HepG2 (cell line): ENCODE measurements around the gene MIGA2. TPM values are rescaled to one million over a fixed set of nuclear protein-coding genes. Genes with fewer than 3 reads are reported as not detected.

Source experiments
- BATF2 ChIP-seq: sonication (generic); formaldehyde crosslinking; IDR thresholded peaks from 2 replicates; pipeline ENCODE4 v1.8.0; 2022; ENCODE audit warnings: mild to moderate bottlenecking, missing genetic modification reagents, moderate library complexity
- CBX5 ChIP-seq: sonication (generic); formaldehyde crosslinking; IDR thresholded peaks from 2 replicates; pipeline ENCODE4 v1.4.0; 2020; ENCODE audit warnings: missing genetic modification reagents, borderline replicate concordance
- CHCHD3 ChIP-seq: sonication (generic); formaldehyde crosslinking; IDR thresholded peaks from 2 replicates; pipeline ENCODE4 v1.8.0; 2022; ENCODE audit warnings: mild to moderate bottlenecking, missing genetic modification reagents, moderate library complexity
- ERF ChIP-seq: IDR thresholded peaks from 2 replicates; pipeline ENCODE4 v1.6.1; 2018; ENCODE audit warnings: missing biosample characterization, missing genetic modification reagents
- GTF3A ChIP-seq: sonication (generic); formaldehyde crosslinking; conservative IDR thresholded peaks from 2 replicates; pipeline ENCODE4 v1.4.0; 2020; ENCODE audit warnings: mild to moderate bottlenecking, missing genetic modification reagents
- KDM1A ChIP-seq: IDR thresholded peaks from 2 replicates; pipeline ENCODE4 v1.6.1; 2016; ENCODE audit warnings: missing compliant biosample characterization
- MXI1 ChIP-seq: IDR thresholded peaks from 3 replicates; pipeline ENCODE4 v1.6.1; 2012; ENCODE audit warnings: low read depth, low read length, inconsistent platforms, borderline replicate concordance
- NFE2L2 ChIP-seq: fragments of 150-350 bp; IDR thresholded peaks from 2 replicates; pipeline ENCODE4 v1.6.1; 2014; ENCODE audit warnings: low read length
- PBX2 ChIP-seq: IDR thresholded peaks from 2 replicates; pipeline ENCODE4 v1.6.1; 2016; ENCODE audit warnings: control low read depth
- STAG1 ChIP-seq: sonication (generic); formaldehyde crosslinking; IDR thresholded peaks from 2 replicates; pipeline ENCODE4 v1.4.0; 2020; ENCODE audit warnings: missing genetic modification reagents
- TBP ChIP-seq: sonication (generic); formaldehyde crosslinking; IDR thresholded peaks from 2 replicates; pipeline ENCODE4 v1.5.0; 2020; ENCODE audit warnings: missing genetic modification reagents
- TFDP1 ChIP-seq: IDR thresholded peaks from 2 replicates; pipeline ENCODE4 v1.6.1; 2016; ENCODE audit warnings: missing compliant biosample characterization, missing genetic modification reagents, borderline replicate concordance
- THAP11 ChIP-seq: IDR thresholded peaks from 2 replicates; pipeline ENCODE4 v1.6.1; 2016; ENCODE audit warnings: missing biosample characterization, missing genetic modification reagents
- WIZ ChIP-seq: sonication (generic); formaldehyde crosslinking; IDR thresholded peaks from 2 replicates; pipeline ENCODE4 v1.5.1; 2020; ENCODE audit warnings: mild to moderate bottlenecking, missing genetic modification reagents
- ZBTB2 ChIP-seq: sonication (generic); formaldehyde crosslinking; IDR thresholded peaks from 2 replicates; pipeline ENCODE4 v1.8.0; 2022; ENCODE audit warnings: low read depth, missing genetic modification reagents
- ZNF414 ChIP-seq: sonication (generic); formaldehyde crosslinking; IDR thresholded peaks from 2 replicates; pipeline ENCODE4 v1.5.0; 2020; ENCODE audit warnings: missing genetic modification reagents
- ZNF567 ChIP-seq: sonication (generic); formaldehyde crosslinking; IDR thresholded peaks from 2 replicates; pipeline ENCODE4 v1.8.1; 2023; ENCODE audit warnings: mild to moderate bottlenecking, missing genetic modification reagents, borderline replicate concordance
- ZNF780A ChIP-seq: sonication (generic); formaldehyde crosslinking; IDR thresholded peaks from 2 replicates; pipeline ENCODE4 v1.8.0; 2022; ENCODE audit warnings: mild to moderate bottlenecking, missing genetic modification reagents, moderate library complexity
- ZNF781 ChIP-seq: sonication (generic); formaldehyde crosslinking; IDR thresholded peaks from 2 replicates; pipeline ENCODE4 v1.5.1; 2020; ENCODE audit warnings: borderline replicate concordance, mild to moderate bottlenecking, missing genetic modification reagents; ENCODE audit errors: not compliant biosample characterization
- ZNF790 ChIP-seq: sonication (generic); formaldehyde crosslinking; IDR thresholded peaks from 2 replicates; pipeline ENCODE4 v1.8.0; 2022; ENCODE audit warnings: missing genetic modification reagents, mild to moderate bottlenecking, borderline replicate concordance
- polyA plus RNA-seq, 8 experiments: library from polyadenylated mRNA; depleted of rRNA in 3 of 8; stranded (reverse) in 7 of 8; unstranded in 1 of 8; fragments of >200 nt; fragmentation: Illumina TruSeq in 4 of 8; extraction: Trizol in 4 of 8; gene quantifications; 2 replicates each; pipeline versions ENCODE4 v1.2.1 to v1.2.3, GENCODE V29; 2011 to 2016; ENCODE audit warnings: low read depth in 4 of 8, missing spikeins in 1 of 8, mixed read lengths in 1 of 8; ENCODE audit not compliant: insufficient read depth in 1 of 8
- total RNA-seq, 5 experiments: library from RNA; depleted of rRNA; stranded (reverse); fragments of >200 nt; fragmentation: Illumina TruSeq; extraction: Trizol; gene quantifications; 2 replicates each; pipeline ENCODE4 v1.2.3, GENCODE V29; 2016; ENCODE audit warnings: low read depth in 1 of 5
- TF ChIP-seq, protein P1 (sequence below): sonication (generic); formaldehyde crosslinking; IDR thresholded peaks from 2 replicates; pipeline ENCODE4 v1.8.0; 2022; ENCODE audit warnings: mild to moderate bottlenecking, missing genetic modification reagents, borderline replicate concordance
- TF ChIP-seq, protein P2 (sequence below): IDR thresholded peaks from 2 replicates; pipeline ENCODE4 v1.6.1; 2016

The MIGA2 gene
- total and polyA plus RNA-seq, 2 of the 13 experiments (the other 11 are each of a cell fraction or from before 2014, with no cell fraction given) = 10.8 to 17.1 TPM

DNA sequence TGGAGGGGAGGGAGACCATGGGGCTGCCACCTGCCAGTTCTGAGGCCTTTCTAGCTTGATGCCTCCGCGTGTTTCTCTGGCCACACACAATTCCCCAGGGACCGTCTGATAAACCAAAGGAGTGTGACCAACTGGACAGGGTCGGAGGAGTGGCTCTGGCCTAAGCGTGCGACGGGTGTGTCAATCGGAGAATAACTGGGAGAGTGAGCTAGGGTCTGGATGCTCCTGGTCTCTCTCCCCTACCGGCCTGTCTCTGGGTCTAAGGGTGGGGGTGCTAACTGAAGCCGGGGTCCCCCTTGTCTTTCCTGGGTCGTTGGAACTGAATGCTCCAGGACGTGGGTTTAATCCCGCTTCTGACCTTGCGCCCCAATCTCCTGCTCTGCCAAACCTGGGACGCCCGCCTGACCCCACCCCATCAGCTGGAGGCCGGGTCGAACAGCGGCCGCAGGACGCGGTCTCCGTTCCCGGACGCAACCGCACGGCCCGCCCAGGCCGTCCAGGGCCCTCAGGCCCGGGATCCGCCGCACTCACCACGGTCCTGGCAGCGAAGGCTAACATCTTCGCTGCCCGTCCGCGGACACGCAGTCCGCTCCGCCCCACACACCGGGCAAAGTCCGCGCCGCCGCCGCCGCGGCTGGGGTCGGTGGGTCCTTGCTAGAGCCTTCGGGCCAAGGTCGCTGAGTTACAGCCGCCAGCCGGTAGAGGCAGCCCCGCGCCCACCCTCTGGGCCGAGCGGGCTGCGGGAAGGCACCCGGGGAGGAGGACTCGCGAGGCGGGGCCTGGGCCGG lies 73.7 kb downstream of the MIGA2 start (continued):
- TF ChIP-seq ZNF790 (CRISPR knock-in tag) (peak; percentile 56; the same call in 1 of the 2 replicates), NFE2L2 (no peak), GTF3A (CRISPR knock-in tag) (no peak), TBP (CRISPR knock-in tag) (no peak), TFDP1 (CRISPR knock-in tag) (no peak; the same call in 1 of the 2 replicates), ZNF567 (CRISPR knock-in tag) (0 out of 2 replicates have a peak, but pooled peaks have one; percentile 18), BATF2 (peak; percentile 67; the same call in 1 of the 2 replicates), STAG1 (peak; percentile 11; the same call in 1 of the 2 replicates), THAP11 (CRISPR knock-in tag) (peak; percentile 29; the same call in 1 of the 2 replicates), CBX5 (CRISPR knock-in tag) (no peak), PBX2 (CRISPR knock-in tag) (no peak), ZNF780A (CRISPR knock-in tag) (0 out of 2 replicates have a peak, but pooled peaks have one; percentile 52), WIZ (CRISPR knock-in tag) (no peak), ZBTB2 (CRISPR knock-in tag) (peak; percentile 93), KDM1A (CRISPR knock-in tag) (no peak), CHCHD3 (CRISPR knock-in tag) (no peak), MXI1 (peak; percentile 54; the same call in 1 of the 3 replicates), ZNF781 (CRISPR knock-in tag) (no peak), ERF (CRISPR knock-in tag) (peak; percentile 63; the same call in 1 of the 2 replicates), ZNF414 (no peak)
- TF ChIP-seq, protein P1, sequence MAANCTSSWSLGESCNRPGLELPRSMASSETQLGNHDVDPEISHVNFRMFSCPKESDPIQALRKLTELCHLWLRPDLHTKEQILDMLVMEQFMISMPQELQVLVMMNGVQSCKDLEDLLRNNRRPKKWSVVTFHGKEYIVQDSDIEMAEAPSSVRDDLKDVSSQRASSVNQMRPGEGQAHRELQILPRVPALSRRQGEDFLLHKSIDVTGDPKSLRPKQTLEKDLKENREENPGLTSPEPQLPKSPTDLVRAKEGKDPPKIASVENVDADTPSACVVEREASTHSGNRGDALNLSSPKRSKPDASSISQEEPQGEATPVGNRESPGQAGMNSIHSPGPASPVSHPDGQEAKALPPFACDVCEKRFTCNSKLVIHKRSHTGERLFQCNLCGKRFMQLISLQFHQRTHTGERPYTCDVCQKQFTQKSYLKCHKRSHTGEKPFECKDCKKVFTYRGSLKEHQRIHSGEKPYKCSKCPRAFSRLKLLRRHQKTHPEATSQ (CRISPR knock-in tag) = peak; percentile 100
- TF ChIP-seq, protein P2, sequence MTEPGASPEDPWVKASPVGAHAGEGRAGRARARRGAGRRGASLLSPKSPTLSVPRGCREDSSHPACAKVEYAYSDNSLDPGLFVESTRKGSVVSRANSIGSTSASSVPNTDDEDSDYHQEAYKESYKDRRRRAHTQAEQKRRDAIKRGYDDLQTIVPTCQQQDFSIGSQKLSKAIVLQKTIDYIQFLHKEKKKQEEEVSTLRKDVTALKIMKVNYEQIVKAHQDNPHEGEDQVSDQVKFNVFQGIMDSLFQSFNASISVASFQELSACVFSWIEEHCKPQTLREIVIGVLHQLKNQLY (CRISPR knock-in tag) = peak; percentile 26; the same call in 1 of the 2 replicates
